BE2C (cell line): Measurements from ENCODE around the gene SNTG2.

ENCODE experiments used
- DNase-seq: peaks from one replicate; pipeline ENCODE4 v3.0.0-alpha.2; 2020
- H3K27me3 ChIP-seq: fragments of 250-450 bp; sonication (Bioruptor Pico); 2 replicates; pipeline ENCODE4 v1.5.1; 2020; ENCODE audit warnings: mild to moderate bottlenecking
- H3K36me3 ChIP-seq: fragments of 250-450 bp; sonication (Bioruptor Pico); 2 replicates; pipeline ENCODE4 v1.5.1; 2020; ENCODE audit warnings: mild to moderate bottlenecking
- H3K4me1 ChIP-seq: fragments of 250-450 bp; sonication (Bioruptor Pico); 2 replicates; pipeline ENCODE4 v1.5.1; 2020
- H3K4me3 ChIP-seq: 2 replicates; pipeline ENCODE4 v1.5.1; 2011; ENCODE audit warnings: low read depth, low read length
- H3K9me3 ChIP-seq: fragments of 250-450 bp; sonication (Bioruptor Pico); 2 replicates; pipeline ENCODE4 v1.5.1; 2020
- CTCF ChIP-seq: IDR thresholded peaks from 2 replicates; pipeline ENCODE4 v1.5.1; 2012; ENCODE audit warnings: mild to moderate bottlenecking, low read depth, low read length

SNTG2 gene

GRCh38 chr2:1207962-1208510 is 257.4 kb downstream of the SNTG2 start:
- H3K27me3 ChIP-seq, result no peaks in the 10 kb centered on the region
- no peaks in the 10 kb centered on the region for H3K36me3 ChIP-seq
- no peaks in the 10 kb centered on the region for H3K9me3 ChIP-seq
- H3K4me1 ChIP-seq, result no peaks in the 10 kb centered on the region
- no peak overlapping the region for H3K4me3 ChIP-seq
- no peak for DNase-seq
- TF ChIP-seq CTCF, result no peak

GRCh38 chr2:1208522-1208921 is 257.9 kb downstream of the SNTG2 start:
- no peak for DNase-seq
- H3K27me3 ChIP-seq, result no peaks in the 10 kb centered on the region
- no peaks in the 10 kb centered on the region for H3K36me3 ChIP-seq
- no peaks in the 10 kb centered on the region for H3K4me1 ChIP-seq
- TF ChIP-seq CTCF, result no peak
- no peak overlapping the region for H3K4me3 ChIP-seq
- H3K9me3 ChIP-seq, result no peaks in the 10 kb centered on the region

DNA sequence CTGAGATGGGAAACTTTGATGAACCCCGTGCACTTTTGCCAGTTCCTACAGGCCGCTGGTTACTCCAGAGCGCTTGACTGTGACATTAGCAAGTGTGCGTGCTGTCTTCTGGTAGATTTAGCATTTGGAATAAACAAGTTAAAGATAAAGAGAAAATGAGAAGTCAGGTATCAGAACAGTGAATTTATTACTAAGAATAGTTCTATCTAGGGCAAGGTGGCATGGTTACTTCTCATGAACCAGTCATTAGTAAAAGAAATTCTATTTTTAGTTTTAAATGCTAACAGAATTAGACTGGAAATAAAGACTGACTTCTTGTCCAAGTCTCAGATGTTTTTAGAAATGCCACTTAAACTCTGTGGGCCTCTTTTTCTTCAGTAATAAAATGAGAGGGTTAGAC is 258.6 kb downstream of the SNTG2 start:
- no peak for DNase-seq
- Histone ChIP-seq H3K9me3 (no peaks in the 10 kb centered on the region), H3K4me3 (no peak overlapping the region), H3K4me1 (no peaks in the 10 kb centered on the region), H3K27me3 (no peaks in the 10 kb centered on the region), H3K36me3 (no peaks in the 10 kb centered on the region)
- no peak for TF ChIP-seq CTCF

DNA sequence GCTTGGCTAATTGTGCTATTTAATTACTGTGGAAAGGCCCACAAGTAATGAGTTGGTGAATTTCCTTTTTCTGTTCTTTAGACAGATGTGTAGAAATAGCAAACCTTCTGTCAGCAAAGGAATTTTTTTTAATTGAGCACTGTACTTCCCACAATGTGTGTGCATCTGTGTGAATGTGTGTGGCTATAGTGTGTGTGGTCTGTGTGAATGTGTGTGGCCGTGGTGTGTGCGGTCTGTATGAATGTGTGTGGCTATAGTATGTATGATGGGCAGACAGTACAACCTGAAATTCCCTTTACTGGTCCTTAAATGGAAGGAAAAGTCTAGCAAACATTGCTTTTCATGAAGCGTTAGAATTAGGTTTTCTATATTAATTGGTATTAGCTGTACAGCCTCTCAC is 259.1 kb downstream of the SNTG2 start:
- no peaks in the 10 kb centered on the region for H3K27me3 ChIP-seq
- no peak for DNase-seq
- no peaks in the 10 kb centered on the region for H3K36me3 ChIP-seq
- H3K4me3 ChIP-seq, result no peak overlapping the region
- TF ChIP-seq CTCF, result no peak
- H3K9me3 ChIP-seq, result no peaks in the 10 kb centered on the region
- H3K4me1 ChIP-seq, result no peaks in the 10 kb centered on the region

- H3K4me1 ChIP-seq, result no peaks in the 10 kb centered on the region
These were observed 259.7 kb downstream of the SNTG2 start for GRCh38 chr2:1210352-1210751.

More at GRCh38 chr2:1210352-1210751, 259.7 kb downstream of the SNTG2 start:
- Histone ChIP-seq H3K36me3 (no peaks in the 10 kb centered on the region), H3K27me3 (no peaks in the 10 kb centered on the region), H3K4me3 (no peak overlapping the region), H3K9me3 (no peaks in the 10 kb centered on the region)
- no peak for TF ChIP-seq CTCF
- no peak for DNase-seq
